GM19193 (cell line): ENCODE measurements around the gene RAPGEF2.
A peak's percentile ranks its signal among the peaks of the same experiment; 100 is the strongest.

Experiments used
- POLR2A ChIP-seq: IDR thresholded peaks from 4 replicates; pipeline ENCODE4 v1.6.1; 2011; ENCODE audit not compliant: insufficient read depth, insufficient read length; ENCODE audit errors: extremely low read depth

The RAPGEF2 gene

GRCh38 chr4:159090255-159090654 is 12.6 kb upstream of the RAPGEF2 start:
- no peak for TF ChIP-seq POLR2A

- TF ChIP-seq POLR2A: no peak
Observed at GRCh38 chr4:159096434-159096833, 6.4 kb upstream of the RAPGEF2 start.

DNA sequence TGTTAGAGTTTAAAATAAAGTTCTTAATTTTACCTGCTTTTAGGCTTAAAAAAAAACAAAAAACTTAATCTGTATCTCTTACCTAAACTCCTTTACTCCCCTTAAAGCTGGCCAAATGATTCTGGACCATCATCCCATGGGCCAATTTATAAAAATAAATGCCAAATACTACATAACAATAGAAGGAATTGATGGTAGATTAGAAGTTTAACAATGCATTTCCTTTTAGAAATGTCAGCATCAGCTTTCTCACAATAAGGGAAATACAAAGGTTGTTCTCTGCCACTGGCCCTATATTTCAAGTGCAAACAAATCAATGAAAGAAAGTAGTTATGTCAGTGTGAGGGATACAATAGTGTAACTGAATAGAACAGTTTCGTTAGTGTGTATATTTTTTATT is 5.7 kb upstream of the RAPGEF2 start:
- no peak for TF ChIP-seq POLR2A

DNA sequence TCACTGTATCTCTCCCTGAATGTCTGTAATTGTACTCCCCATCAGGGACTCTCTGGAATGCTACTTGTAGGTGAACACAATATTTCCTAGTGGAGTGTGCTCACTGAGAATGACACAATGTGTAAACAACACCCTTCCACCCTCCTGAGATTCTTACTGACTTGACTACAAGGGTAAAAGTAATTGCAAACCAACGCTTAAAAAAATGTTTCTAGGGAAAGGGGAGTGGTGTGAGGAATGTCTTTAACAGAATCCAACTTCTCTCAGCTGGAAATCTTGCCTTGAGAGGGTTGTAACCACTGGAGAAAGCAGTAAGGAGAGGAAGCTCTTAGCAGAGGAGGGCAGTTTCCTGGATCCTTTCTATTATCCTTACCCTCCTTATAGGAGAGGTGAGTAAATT is 5.1 kb upstream of the RAPGEF2 start:
- TF ChIP-seq POLR2A: no peak

DNA sequence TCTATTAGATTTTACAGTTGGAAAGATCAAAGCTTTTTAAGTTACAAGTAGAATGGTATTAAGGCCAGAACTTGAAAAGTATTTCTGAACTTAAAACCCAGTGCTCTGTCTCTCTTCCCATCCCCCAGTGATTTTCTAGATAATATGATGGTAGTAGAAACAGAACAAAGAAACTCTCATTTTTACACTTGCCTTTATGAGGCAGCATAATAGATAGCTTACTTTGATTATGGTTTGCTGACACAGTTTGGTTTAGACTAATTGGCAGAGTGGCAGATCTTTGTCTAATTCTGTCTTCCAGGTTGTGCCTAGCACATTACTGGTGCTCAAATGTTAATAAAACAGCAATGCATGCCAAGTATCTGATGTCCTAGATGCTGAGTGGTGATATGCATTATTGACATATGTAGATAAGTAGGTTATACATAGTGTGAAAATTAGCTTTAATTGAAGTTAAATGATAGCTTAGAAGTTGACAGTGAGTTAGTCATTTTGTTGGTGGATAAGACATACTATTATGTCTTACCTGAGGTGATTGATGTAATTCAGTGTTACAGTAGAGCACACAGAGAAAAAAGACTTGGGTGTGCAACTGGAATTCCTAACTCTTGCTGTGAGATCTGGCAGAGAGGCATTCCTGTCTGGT is 4.3 kb upstream of the RAPGEF2 start:
- TF ChIP-seq POLR2A: no peak

DNA sequence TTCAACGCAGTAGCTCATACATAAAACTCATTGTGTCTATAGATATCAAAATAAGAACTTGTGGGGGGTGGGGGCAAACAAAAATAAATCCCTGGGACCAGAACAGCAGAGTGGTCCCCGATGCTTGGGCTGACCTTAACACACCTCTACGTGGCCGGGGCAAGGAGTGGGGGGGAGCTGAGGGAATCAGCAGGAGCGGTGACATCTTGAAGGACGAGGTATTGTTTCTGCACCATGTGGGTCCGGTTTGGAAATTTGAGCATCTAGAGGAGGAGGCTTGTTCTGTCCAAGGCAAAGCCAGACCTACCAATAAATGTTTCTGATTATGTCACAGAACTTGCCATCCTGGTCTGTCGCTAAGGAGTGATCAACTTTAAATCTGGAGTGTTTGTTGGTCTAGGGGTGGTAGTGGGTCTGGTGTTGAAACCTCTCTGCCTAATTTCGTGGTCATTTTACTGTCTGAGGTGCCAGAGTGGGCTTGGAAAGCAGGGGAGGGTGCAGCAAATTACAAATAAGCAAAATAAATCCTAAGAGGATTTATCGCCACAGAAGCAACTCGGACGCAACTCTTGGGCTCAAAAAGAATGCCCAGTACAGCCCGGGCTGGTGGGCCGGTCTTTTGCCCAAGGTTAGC is 774 bp upstream of the RAPGEF2 start:
- TF ChIP-seq POLR2A: no peak

- TF ChIP-seq POLR2A: peak; percentile 46
Observed at GRCh38 chr4:159103384-159103990, 608 bp downstream of the RAPGEF2 start.

- TF ChIP-seq POLR2A: no peak
Observed at GRCh38 chr4:159104694-159105414, 2.0 kb downstream of the RAPGEF2 start.

DNA sequence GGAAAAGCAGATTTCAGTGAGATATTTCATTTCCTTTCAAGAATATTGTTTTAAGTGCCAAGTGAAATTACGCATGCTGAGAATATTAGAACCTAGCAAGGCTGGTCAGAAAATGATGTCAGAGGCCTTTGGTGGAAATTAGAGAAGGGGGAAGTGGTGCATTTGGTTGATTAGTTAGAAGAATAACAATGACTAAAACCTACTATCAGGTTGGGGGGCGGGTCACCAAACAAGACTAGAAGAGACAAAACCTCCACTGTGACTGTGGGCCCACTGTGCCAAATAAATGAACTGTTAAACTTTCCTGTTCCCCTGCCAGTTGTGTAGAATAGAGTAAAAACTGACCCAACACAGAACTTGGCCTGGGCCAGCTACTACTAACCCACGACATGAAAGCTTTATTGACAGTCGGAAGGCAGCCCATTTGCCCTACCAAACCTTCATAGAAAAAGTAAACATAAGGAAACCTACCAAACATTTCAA is 2.9 kb downstream of the RAPGEF2 start:
- TF ChIP-seq POLR2A: no peak

GRCh38 chr4:159106636-159107035 is 3.8 kb downstream of the RAPGEF2 start:
- no peak for TF ChIP-seq POLR2A

- no peak for TF ChIP-seq POLR2A
Observed at GRCh38 chr4:159107203-159107925, 4.5 kb downstream of the RAPGEF2 start.

GRCh38 chr4:159108124-159108523 is 5.2 kb downstream of the RAPGEF2 start:
- TF ChIP-seq POLR2A: no peak

DNA sequence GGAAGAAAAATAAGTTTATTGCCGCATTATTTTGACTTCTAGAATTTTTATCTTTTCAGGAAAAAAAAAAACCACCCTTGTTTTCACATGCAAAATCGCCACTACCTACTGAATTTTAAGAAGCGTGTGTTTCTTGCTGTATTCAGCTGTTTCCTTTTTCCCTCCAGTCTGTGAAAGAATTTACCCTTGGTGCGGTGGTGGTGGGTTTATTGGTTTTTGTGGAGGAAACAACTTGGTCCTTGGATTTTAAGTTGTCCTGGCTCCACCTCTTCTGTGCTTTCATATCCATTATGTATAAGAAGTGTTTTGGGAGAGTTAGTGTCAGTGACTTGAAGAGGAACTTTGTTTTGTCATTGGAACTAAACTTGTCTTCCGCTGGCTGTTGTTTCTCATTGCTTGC is 8.1 kb downstream of the RAPGEF2 start:
- no peak for TF ChIP-seq POLR2A

GRCh38 chr4:159111416-159111815 is 8.5 kb downstream of the RAPGEF2 start:
- TF ChIP-seq POLR2A: no peak

GRCh38 chr4:159117564-159117963 is 14.7 kb downstream of the RAPGEF2 start:
- no peak for TF ChIP-seq POLR2A
